Astrocyte (in vitro differentiated cells and primary cell): ENCODE results near the gene LRRC42. TPM values are rescaled to one million over a fixed set of nuclear protein-coding genes. Genes with fewer than 3 reads are reported as not detected.

Experiments
- DNase-seq: peaks from one replicate; pipeline ENCODE4 v3.0.0-alpha.2; 2010; ENCODE audit warnings: low read depth
- FAIRE-seq: peaks from 2 replicates; lab custom pipeline; 2011; peaks lifted over from hg19 to GRCh38; lab: Jason Lieb, UNC
- H2AFZ ChIP-seq: 2 replicates; pipeline ENCODE4 v1.6.0; 2012; ENCODE audit warnings: low read depth, low read length, inconsistent platforms
- H3K27ac ChIP-seq: 2 replicates; pipeline ENCODE4 v1.5.1; 2011; ENCODE audit warnings: low read depth, low read length, inconsistent platforms
- H3K27me3 ChIP-seq: 2 replicates; pipeline ENCODE4 v1.6.0; 2011; ENCODE audit warnings: low read length, inconsistent platforms; ENCODE audit not compliant: insufficient read depth
- H3K36me3 ChIP-seq: 2 replicates; pipeline ENCODE4 v1.5.1; 2011; ENCODE audit warnings: low read length, inconsistent platforms; ENCODE audit not compliant: insufficient read depth
- H3K4me1 ChIP-seq: 2 replicates; pipeline ENCODE4 v1.5.1; 2011; ENCODE audit warnings: low read length, inconsistent platforms; ENCODE audit not compliant: insufficient read depth
- H3K4me2 ChIP-seq: 2 replicates; pipeline ENCODE4 v1.6.0; 2012; ENCODE audit warnings: low read length, inconsistent platforms
- H3K4me3 ChIP-seq: 2 replicates; pipeline ENCODE4 v1.5.1; 2011; ENCODE audit warnings: low read depth, mild to moderate bottlenecking, low read length, inconsistent platforms; ENCODE audit not compliant: insufficient read depth
- H3K79me2 ChIP-seq: 2 replicates; pipeline ENCODE4 v1.6.0; 2012; ENCODE audit warnings: mild to moderate bottlenecking, low read length, inconsistent platforms; ENCODE audit not compliant: insufficient read depth
- H3K9ac ChIP-seq: 2 replicates; pipeline ENCODE4 v1.6.0; 2012; ENCODE audit warnings: mild to moderate bottlenecking, low read length, inconsistent platforms
- H3K9me3 ChIP-seq: 2 replicates; pipeline ENCODE4 v1.5.1; 2012; ENCODE audit warnings: low read depth, mild to moderate bottlenecking, low read length, inconsistent platforms; ENCODE audit not compliant: insufficient read depth
- H4K20me1 ChIP-seq: 2 replicates; pipeline ENCODE4 v1.6.0; 2012; ENCODE audit warnings: low read length, inconsistent platforms; ENCODE audit not compliant: insufficient read depth
- H3K27ac Mint-ChIP-seq: one replicate; pipeline ENCODE4 v1.8.0; 2021; ENCODE audit warnings: mild to moderate bottlenecking, mixed read lengths; ENCODE audit not compliant: unreplicated experiment
- H3K27me3 Mint-ChIP-seq: one replicate; pipeline ENCODE4 v1.8.0; 2021; ENCODE audit warnings: low read depth, mixed read lengths; ENCODE audit not compliant: unreplicated experiment
- H3K36me3 Mint-ChIP-seq: one replicate; pipeline ENCODE4 v1.8.0; 2021; ENCODE audit warnings: low read depth, mixed read lengths; ENCODE audit not compliant: unreplicated experiment
- H3K4me1 Mint-ChIP-seq: one replicate; pipeline ENCODE4 v1.8.0; 2021; ENCODE audit warnings: low read depth, mixed read lengths; ENCODE audit not compliant: unreplicated experiment
- H3K4me3 Mint-ChIP-seq: one replicate; pipeline ENCODE4 v1.8.0; 2021; ENCODE audit warnings: mild to moderate bottlenecking, moderate library complexity, mixed read lengths; ENCODE audit not compliant: unreplicated experiment
- H3K9me3 Mint-ChIP-seq: one replicate; pipeline ENCODE4 v1.8.0; 2021; ENCODE audit warnings: mild to moderate bottlenecking, mixed read lengths; ENCODE audit not compliant: unreplicated experiment
- EZH2 ChIP-seq: IDR thresholded peaks from 2 replicates; pipeline ENCODE4 v1.6.1; 2012; ENCODE audit warnings: mild to moderate bottlenecking, low read length, inconsistent platforms; ENCODE audit not compliant: insufficient read depth
- total RNA-seq: library from RNA; stranded (reverse); gene quantifications from 2 replicates; pipeline ENCODE4 v1.2.1, GENCODE V29; 2021
- TF ChIP-seq, protein P1 (sequence below): IDR thresholded peaks from 2 replicates; pipeline ENCODE4 v1.5.1; 2011; ENCODE audit warnings: low read depth, mild to moderate bottlenecking, inconsistent platforms, low read length, moderate library complexity; ENCODE audit not compliant: insufficient read depth

The LRRC42 gene
- total RNA-seq, 1 donor from 2014 or later = 54.6 TPM

DNA sequence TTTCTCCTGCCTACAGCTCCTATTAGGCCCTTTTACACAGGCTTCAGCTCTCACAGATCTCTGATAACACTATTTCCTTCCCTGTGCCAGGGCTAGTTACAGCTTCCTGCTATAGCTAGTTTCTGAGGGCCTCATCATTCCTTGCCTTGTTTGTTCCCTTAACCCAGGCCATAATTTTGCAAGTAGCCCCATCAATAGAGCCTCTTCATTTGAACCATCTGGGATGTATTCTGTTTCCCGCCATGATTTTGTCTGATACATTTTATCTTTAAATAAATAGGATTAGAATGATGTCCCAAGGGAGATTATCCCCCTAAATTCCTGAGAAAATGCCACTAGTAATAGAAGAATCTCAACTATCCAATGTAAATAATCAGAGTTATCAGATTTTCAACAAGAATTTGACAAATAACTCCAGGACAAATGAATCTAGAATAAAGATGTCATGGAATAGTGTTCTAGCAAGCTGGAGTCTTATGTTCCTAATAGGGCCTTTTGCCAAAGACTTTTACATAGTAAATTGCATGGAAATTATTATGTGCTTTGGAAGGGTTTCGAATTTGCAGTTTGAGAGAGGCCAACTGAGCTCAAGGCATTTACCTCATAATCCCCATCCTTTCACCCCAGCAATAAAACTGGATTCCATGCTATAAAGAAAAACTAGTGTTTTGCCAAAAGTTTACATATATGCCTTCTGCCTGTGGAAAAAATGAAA is 16.7 kb upstream of the LRRC42 start:
- Histone ChIP-seq H3K4me1 (no peaks in the 10 kb centered on the region), H3K36me3 (no peaks in the 10 kb centered on the region), H3K27ac (no peak overlapping the region), H3K9ac (no peak overlapping the region), H3K79me2 (no peaks in the 10 kb centered on the region), H3K27me3 (no peaks in the 10 kb centered on the region), H4K20me1 (no peaks in the 10 kb centered on the region), H3K4me2 (no peak overlapping the region), H2AFZ (no peak overlapping the region), H3K9me3 (peaks cover 4% of the 10 kb centered on the region), H3K4me3 (no peak overlapping the region)
- no peak for FAIRE-seq
- no peak for DNase-seq
- TF ChIP-seq EZH2 = no peak
- TF ChIP-seq, protein P1, sequence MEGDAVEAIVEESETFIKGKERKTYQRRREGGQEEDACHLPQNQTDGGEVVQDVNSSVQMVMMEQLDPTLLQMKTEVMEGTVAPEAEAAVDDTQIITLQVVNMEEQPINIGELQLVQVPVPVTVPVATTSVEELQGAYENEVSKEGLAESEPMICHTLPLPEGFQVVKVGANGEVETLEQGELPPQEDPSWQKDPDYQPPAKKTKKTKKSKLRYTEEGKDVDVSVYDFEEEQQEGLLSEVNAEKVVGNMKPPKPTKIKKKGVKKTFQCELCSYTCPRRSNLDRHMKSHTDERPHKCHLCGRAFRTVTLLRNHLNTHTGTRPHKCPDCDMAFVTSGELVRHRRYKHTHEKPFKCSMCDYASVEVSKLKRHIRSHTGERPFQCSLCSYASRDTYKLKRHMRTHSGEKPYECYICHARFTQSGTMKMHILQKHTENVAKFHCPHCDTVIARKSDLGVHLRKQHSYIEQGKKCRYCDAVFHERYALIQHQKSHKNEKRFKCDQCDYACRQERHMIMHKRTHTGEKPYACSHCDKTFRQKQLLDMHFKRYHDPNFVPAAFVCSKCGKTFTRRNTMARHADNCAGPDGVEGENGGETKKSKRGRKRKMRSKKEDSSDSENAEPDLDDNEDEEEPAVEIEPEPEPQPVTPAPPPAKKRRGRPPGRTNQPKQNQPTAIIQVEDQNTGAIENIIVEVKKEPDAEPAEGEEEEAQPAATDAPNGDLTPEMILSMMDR = no peak
- Mint-ChIP-seq H3K27me3 (no peaks in the 10 kb centered on the region), H3K27ac (no peak overlapping the region), H3K9me3 (peaks cover 4% of the 10 kb centered on the region), H3K36me3 (peaks cover 31% of the 10 kb centered on the region), H3K4me1 (no peaks in the 10 kb centered on the region), H3K4me3 (no peak overlapping the region)

DNA sequence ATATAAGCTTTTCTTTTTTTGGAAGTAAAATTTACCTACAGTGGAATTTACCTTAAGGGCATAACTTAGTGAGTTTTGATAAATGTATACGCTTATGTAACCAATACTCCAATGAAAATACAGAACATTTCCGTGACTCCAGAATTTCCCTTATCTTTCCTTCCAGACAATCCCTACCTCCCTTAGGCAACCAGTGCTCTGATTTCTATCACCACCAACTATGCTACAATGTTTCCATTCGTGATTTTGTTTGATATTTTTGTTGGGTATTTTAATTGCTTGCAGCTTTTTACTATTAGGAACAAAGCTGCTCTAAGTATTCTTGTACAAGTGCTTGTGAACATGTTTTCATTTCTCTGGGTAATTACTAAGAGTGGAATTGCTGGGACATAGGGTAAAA is 15.2 kb upstream of the LRRC42 start:
- no peak for FAIRE-seq
- Mint-ChIP-seq H3K36me3 (peaks cover 42% of the 10 kb centered on the region), H3K4me1 (no peaks in the 10 kb centered on the region), H3K9me3 (peaks cover 11% of the 10 kb centered on the region), H3K4me3 (no peak overlapping the region), H3K27me3 (no peaks in the 10 kb centered on the region), H3K27ac (no peak overlapping the region)
- H3K4me3 ChIP-seq = no peak overlapping the region
- H2AFZ ChIP-seq = no peak overlapping the region
- H3K79me2 ChIP-seq = no peaks in the 10 kb centered on the region
- no peaks in the 10 kb centered on the region for H3K36me3 ChIP-seq
- no peak overlapping the region for H3K27ac ChIP-seq
- peaks cover 12% of the 10 kb centered on the region for H3K9me3 ChIP-seq
- no peak for DNase-seq
- no peaks in the 10 kb centered on the region for H3K27me3 ChIP-seq
- H3K4me1 ChIP-seq = no peaks in the 10 kb centered on the region
- H3K9ac ChIP-seq = no peak overlapping the region
- TF ChIP-seq, protein P1 = no peak
- no peak for TF ChIP-seq EZH2
- no peaks in the 10 kb centered on the region for H4K20me1 ChIP-seq
- no peak overlapping the region for H3K4me2 ChIP-seq

- no peak overlapping the region for H3K4me2 ChIP-seq
- no peak for FAIRE-seq
- H3K9me3 ChIP-seq = peaks cover 12% of the 10 kb centered on the region
- H2AFZ ChIP-seq = no peak overlapping the region
- Mint-ChIP-seq H3K4me3 (no peak overlapping the region), H3K9me3 (peaks cover 11% of the 10 kb centered on the region), H3K27ac (no peak overlapping the region), H3K36me3 (peaks cover 42% of the 10 kb centered on the region), H3K4me1 (no peaks in the 10 kb centered on the region), H3K27me3 (no peaks in the 10 kb centered on the region)
- H3K9ac ChIP-seq = no peak overlapping the region
- H3K4me1 ChIP-seq = no peaks in the 10 kb centered on the region
- H3K27me3 ChIP-seq = no peaks in the 10 kb centered on the region
- no peaks in the 10 kb centered on the region for H3K36me3 ChIP-seq
- TF ChIP-seq, protein P1 = no peak
- no peak for TF ChIP-seq EZH2
- no peak for DNase-seq
- no peaks in the 10 kb centered on the region for H3K79me2 ChIP-seq
- no peak overlapping the region for H3K27ac ChIP-seq
- no peaks in the 10 kb centered on the region for H4K20me1 ChIP-seq
- no peak overlapping the region for H3K4me3 ChIP-seq
These were observed 14.6 kb upstream of the LRRC42 start for GRCh38 chr1:53931523-53931922.
